Measurements from ENCODE around the gene MYL1. TPM values are rescaled to one million over a fixed set of nuclear protein-coding genes. Genes with fewer than 3 reads are reported as not detected.

Gene MYL1
- total and polyA plus RNA-seq, 2 donors (not counting 1 experiment from before 2014, with no cell fraction given) = not detected

- CTCF ChIA-PET = no interaction called here
- no peak for DNase-seq
- Histone ChIP-seq H3K36me3 (replicated peaks in 1 of 2; ENCODE audit: control extremely low read depth in 1 of 2, control insufficient read depth in 1 of 2, extremely low read depth in 1 of 2, insufficient read depth in 2 of 2, low read length in 1 of 2) (no peaks in the 10 kb centered on the region), H3K4me3 (ENCODE audit: control extremely low read depth in 1 of 5, extremely low read depth in 1 of 5, insufficient read depth in 1 of 5, low read depth in 2 of 5, low read length in 4 of 5) (no peak overlapping the region), H3K27me3 (replicated peaks in 1 of 4; ENCODE audit: control extremely low read depth in 1 of 4, control insufficient read depth in 3 of 4, insufficient read depth in 4 of 4, low read length in 3 of 4) (no peaks in the 10 kb centered on the region), H3K4me2 (replicated peaks; ENCODE audit: low read depth, low read length, poor library complexity, severe bottlenecking) (no peak overlapping the region), H3K27ac (ENCODE audit: low read length in 2 of 2) (no peak overlapping the region), H3K4me1 (ENCODE audit: control insufficient read depth in 2 of 2, insufficient read depth in 2 of 2, low read length in 2 of 2) (no peaks in the 10 kb centered on the region), H3K9ac (ENCODE audit: low read length) (no peak overlapping the region), H3K79me2 (ENCODE audit: control insufficient read depth, insufficient read depth, low read length) (no peaks in the 10 kb centered on the region), H3K9me3 (ENCODE audit: control extremely low read depth in 1 of 3, control insufficient read depth in 2 of 3, insufficient read depth in 1 of 3, low read length in 2 of 3) (no peaks in the 10 kb centered on the region), H2AFZ (ENCODE audit: insufficient read depth, low read depth, low read length, poor library complexity, severe bottlenecking) (no peak overlapping the region), H4K20me1 (ENCODE audit: control insufficient read depth, insufficient read depth, low read length, poor library complexity, severe bottlenecking) (no peaks in the 10 kb centered on the region)
- no peaks in the 10 kb centered on the region for H3K4me1 Mint-ChIP-seq
- TF ChIP-seq CTCF (IDR thresholded peaks at IDR 0.05) = no peak
- no peak for TF ChIP-seq EZH2 (IDR thresholded peaks at IDR 0.05; ENCODE audit: borderline replicate concordance, insufficient read depth, low read depth, low read length, poor library complexity, severe bottlenecking)
- H3K4me3 Mint-ChIP-seq = no peak overlapping the region
- intact Hi-C loops (cut with micrococcal nuclease) = no loop called here
- H3K9me3 Mint-ChIP-seq (ENCODE audit: insufficient read depth) = no peaks in the 10 kb centered on the region
- POLR2A ChIA-PET = no interaction called here
- WGBS (ENCODE audit: insufficient coverage) = no CpG with 5 or more reads among the region's 2 CpGs
- peaks cover 3% of the 10 kb centered on the region for H3K27me3 Mint-ChIP-seq
- H3K27ac Mint-ChIP-seq = no peak overlapping the region
- ATAC-seq (ENCODE audit: low read depth) = no peak
Measured at GRCh38 chr2:210318486-210318885, 3.5 kb upstream of the MYL1 start.

GRCh38 chr2:210310550-210310949 is 4.4 kb downstream of the MYL1 start:
- ChIA-PET POLR2A (no interaction called here), CTCF (no interaction called here)
- TF ChIP-seq EZH2 (IDR thresholded peaks at IDR 0.05; ENCODE audit: borderline replicate concordance, insufficient read depth, low read depth, low read length, poor library complexity, severe bottlenecking) (no peak), CTCF (IDR thresholded peaks at IDR 0.05) (no peak)
- no CpG with 5 or more reads among the region's 1 CpG for WGBS (ENCODE audit: insufficient coverage)
- H3K4me1 ChIP-seq (ENCODE audit: control insufficient read depth in 2 of 2, insufficient read depth in 2 of 2, low read length in 2 of 2) = no peaks in the 10 kb centered on the region
- no peak for ATAC-seq (ENCODE audit: low read depth)
- no peak overlapping the region for H3K9ac ChIP-seq (ENCODE audit: low read length)
- no peaks in the 10 kb centered on the region for H3K9me3 ChIP-seq (ENCODE audit: control extremely low read depth in 1 of 3, control insufficient read depth in 2 of 3, insufficient read depth in 1 of 3, low read length in 2 of 3)
- no peak overlapping the region for H3K4me2 ChIP-seq (replicated peaks; ENCODE audit: low read depth, low read length, poor library complexity, severe bottlenecking)
- no peaks in the 10 kb centered on the region for H3K36me3 ChIP-seq (replicated peaks in 1 of 2; ENCODE audit: control extremely low read depth in 1 of 2, control insufficient read depth in 1 of 2, extremely low read depth in 1 of 2, insufficient read depth in 2 of 2, low read length in 1 of 2)
- no peak overlapping the region for H2AFZ ChIP-seq (ENCODE audit: insufficient read depth, low read depth, low read length, poor library complexity, severe bottlenecking)
- no peak for DNase-seq
- no peak overlapping the region for H3K4me3 Mint-ChIP-seq
- H3K27me3 ChIP-seq (replicated peaks in 1 of 4; ENCODE audit: control extremely low read depth in 1 of 4, control insufficient read depth in 3 of 4, insufficient read depth in 4 of 4, low read length in 3 of 4) = no peaks in the 10 kb centered on the region
- H3K27ac Mint-ChIP-seq = no peak overlapping the region
- no peaks in the 10 kb centered on the region for H3K9me3 Mint-ChIP-seq (ENCODE audit: insufficient read depth)
- no peak overlapping the region for H3K27ac ChIP-seq (ENCODE audit: low read length in 2 of 2)
- intact Hi-C loops (cut with micrococcal nuclease) = no loop called here
- H3K79me2 ChIP-seq (ENCODE audit: control insufficient read depth, insufficient read depth, low read length) = no peaks in the 10 kb centered on the region
- peaks cover 3% of the 10 kb centered on the region for H3K27me3 Mint-ChIP-seq
- no peaks in the 10 kb centered on the region for H4K20me1 ChIP-seq (ENCODE audit: control insufficient read depth, insufficient read depth, low read length, poor library complexity, severe bottlenecking)
- H3K4me1 Mint-ChIP-seq = no peaks in the 10 kb centered on the region
- H3K4me3 ChIP-seq (ENCODE audit: control extremely low read depth in 1 of 5, extremely low read depth in 1 of 5, insufficient read depth in 1 of 5, low read depth in 2 of 5, low read length in 4 of 5) = no peak overlapping the region

Data from B cell (primary cell).